Caki2 (cell line): ENCODE results near the gene MEI4. TPM values are rescaled to one million over a fixed set of nuclear protein-coding genes. Genes with fewer than 3 reads are reported as not detected.
"Not testable (repeated sequence)": the region's sequence is repeated elsewhere in the genome, so short reads cannot be mapped to it uniquely, and the experiment has no call there.

Source experiments
- DNase-seq: peaks from one replicate; pipeline ENCODE4 v3.0.0-alpha.2; 2015; ENCODE audit warnings: low read depth
- in situ Hi-C: cut with HindIII; loops from 2 replicates; pipeline ENCODE4 v1.10.0; 2016; ENCODE audit warnings: low sequenced_read_pairs, low pct_unique_long_range_greater_than_20kb, mixed read lengths
- total RNA-seq: library from RNA; depleted of rRNA; stranded (reverse); fragments of >200 nt; shearing (Covaris generic); gene quantifications from 2 replicates; pipeline ENCODE4 v1.2.3, GENCODE V29; 2014; ENCODE audit warnings: low replicate concordance

The MEI4 gene
- total RNA-seq, 1 experiment from 2014 or later: not detected

DNA sequence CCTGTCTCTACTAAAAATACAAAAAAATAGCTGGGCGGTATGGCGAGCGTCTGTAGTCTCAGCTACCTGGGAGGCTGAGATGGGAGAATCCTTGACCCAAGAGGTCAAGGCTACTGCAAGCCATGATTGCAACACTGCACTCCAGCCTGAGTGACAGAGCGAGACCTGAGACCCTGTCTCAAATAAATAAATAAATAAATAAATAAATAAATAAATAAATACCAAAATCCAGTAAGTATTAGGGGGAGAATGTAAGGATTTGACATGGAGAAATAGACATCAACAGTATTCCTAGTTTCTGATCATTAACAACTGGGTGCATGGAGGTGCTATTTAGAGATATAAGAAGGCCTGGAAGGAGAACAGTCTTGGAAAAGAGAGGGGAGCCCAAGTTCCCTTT is 125.7 kb downstream of the MEI4 start:
- no peak for DNase-seq
- in situ Hi-C loops: no loop called here

- in situ Hi-C loops: no loop called here
- no peak for DNase-seq
Measured at GRCh38 chr6:77786935-77787629, 134.2 kb downstream of the MEI4 start.

- DNase-seq: no peak
- in situ Hi-C loops: no loop called here
Measured at GRCh38 chr6:77796824-77797809, 144.3 kb downstream of the MEI4 start.

DNA sequence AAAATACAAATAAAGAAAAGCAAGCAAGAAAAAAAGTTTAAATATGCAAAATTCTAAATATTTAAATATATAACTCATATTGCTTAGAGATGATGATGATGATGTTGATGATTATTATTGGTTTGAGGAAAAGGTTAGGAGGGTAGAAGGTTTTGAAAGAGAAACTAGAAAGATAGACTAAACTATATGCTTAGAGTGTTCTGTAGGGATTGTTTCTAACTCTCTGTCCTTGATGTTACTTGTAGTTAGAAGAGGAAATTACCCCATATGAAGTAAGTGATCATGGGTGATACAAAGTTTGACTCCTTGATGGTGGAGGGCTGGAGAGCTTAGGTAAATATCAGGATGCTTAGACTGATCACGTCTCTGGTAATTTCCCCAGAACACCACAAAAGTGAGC is 159.5 kb downstream of the MEI4 start:
- in situ Hi-C loops: no loop called here
- DNase-seq: no peak

GRCh38 chr6:77813090-77813489 is 160.3 kb downstream of the MEI4 start:
- no peak for DNase-seq
- in situ Hi-C loops: no loop called here

GRCh38 chr6:77814119-77814518 is 161.3 kb downstream of the MEI4 start:
- no peak for DNase-seq
- in situ Hi-C loops: no loop called here

DNA sequence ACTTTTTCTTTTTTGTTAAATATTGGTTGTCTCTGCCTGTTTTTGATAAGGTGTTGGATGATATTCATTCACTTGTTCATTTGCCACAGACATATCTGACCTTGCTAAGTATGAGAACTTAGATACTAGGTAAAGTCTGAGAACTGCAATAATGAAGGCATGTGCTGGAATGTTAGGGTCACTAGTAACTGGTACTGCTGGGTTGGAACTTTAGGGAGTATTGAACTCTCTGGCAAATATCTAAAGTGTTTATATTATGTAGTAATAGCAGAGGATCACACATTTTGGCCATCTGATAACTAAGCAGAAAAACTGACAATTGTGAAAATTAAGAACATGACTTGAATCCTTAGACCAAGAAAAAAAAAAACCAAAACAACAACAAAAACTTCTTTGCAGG is 162.7 kb downstream of the MEI4 start:
- in situ Hi-C loops: no loop called here
- no peak for DNase-seq

DNA sequence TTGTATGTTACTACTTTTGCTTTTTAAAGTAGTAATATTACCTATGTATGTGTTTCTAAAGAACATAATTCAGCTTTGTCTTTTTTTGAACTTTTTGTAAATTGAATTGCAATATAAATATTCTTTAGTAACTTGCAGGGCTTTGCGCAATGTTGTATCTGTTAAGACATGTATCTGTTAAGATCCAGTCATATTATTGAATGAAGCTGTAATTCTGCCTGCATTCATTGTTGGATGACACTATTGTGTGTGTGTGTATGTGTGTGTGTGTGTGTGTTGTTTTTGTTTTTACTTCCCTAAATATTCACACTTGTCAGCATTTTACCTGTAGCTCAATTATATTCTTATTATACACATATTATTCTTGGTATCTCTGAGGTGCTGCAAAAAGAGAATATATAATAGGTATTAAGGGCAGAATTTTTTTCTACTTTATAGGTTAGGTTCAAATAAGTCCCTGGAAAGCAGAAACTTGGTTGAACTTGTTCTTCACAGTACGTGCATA is 164.0 kb downstream of the MEI4 start:
- in situ Hi-C loops: no loop called here
- no peak for DNase-seq

DNA sequence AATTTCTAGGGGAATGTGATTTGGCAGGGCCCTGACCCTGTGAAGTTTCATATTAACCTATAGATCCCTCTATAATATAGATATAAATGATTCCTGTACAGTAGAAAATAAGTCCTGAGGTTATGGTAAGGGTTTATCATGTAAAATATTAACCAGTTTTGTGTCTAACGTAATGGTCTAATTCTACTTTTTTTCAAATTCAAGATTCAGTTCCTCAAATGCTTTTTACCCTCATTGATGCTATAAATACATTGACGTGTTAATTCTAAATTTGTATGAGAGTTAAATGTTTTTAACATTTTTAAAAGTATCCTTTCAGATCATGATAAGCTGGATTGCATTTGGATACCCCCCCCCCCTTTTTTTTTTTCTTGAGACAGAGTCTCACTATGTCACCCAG is 169.4 kb downstream of the MEI4 start:
- no peak for DNase-seq
- in situ Hi-C loops: no loop called here

DNA sequence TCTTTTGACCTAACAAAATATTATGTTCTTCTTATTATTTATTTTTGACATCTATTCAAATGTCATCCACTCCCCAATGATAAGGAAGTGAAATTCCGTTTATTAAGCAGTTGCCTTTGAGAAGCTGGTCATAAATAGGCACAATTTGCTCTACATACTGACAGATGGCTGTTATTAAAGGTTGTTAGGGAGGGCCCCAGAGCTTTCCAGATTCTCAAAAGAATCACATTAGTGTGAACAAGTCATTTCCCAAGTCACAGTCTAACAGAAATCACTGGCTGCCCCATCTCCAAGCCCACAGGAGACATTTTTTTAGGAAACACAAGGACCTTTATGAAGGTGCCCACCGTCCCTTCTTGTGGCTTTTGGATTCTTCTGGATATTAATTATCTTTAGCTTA is 172.4 kb downstream of the MEI4 start:
- no peak for DNase-seq
- in situ Hi-C loops: no loop called here

- in situ Hi-C loops: no loop called here
- no peak for DNase-seq
Measured at GRCh38 chr6:77829736-77830135, 176.9 kb downstream of the MEI4 start.

- DNase-seq, in situ Hi-C loops: not testable (repeated sequence)
Measured at GRCh38 chr6:77833749-77834148, 180.9 kb downstream of the MEI4 start.

DNA sequence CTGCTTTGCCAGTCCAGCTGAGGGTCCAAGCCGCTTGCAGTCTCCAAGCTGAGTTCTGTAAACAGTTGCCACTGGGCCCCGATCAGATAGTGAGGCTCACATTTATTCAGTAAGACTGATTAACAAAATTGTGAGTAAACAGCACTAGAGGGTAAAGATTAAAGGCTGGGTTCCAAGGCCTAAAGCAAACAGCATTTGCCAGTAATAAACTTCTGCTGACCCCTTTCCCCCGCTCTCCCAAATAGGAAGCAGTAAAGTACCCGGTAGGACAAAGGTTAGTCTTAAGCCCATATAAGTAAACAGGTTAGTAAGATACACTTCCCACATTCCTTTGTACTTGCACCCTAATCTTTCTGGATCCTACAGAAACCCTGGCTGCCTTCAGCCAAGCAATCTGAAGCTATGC is 181.8 kb downstream of the MEI4 start:
- DNase-seq: no peak
- in situ Hi-C loops: no loop called here

DNA sequence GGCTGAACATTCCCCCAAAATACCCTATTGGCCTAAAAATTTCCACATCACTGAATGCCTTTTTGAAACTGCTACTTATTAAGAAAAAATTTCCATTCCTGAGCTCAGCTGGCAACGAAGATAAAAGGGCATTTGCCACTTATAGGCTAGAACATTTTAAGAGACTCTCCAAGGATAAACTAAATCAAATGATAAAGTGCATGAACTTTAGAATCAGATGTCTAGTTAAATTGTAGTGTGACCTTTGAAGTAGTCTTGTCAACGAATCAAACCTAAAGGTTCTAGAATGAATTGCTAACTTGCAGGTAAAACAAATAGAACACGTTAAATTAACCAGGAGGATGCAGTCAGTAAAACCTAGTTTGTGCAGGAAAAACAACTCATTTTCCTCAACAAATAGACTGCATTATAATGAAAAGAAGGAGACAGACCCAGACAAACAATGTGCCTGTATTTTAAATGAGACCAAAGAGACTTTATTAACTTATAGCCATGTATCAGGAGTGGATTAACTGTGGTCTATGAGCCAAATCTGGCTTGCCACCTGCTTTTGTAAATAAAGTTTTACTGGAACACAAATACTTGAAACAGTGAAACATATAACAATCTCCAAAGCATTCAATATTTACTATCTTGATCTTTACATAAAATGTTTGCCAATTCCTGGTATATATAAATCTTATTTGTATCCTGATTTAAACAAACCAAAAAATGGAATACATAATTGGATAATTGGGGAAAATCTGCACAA is 184.4 kb downstream of the MEI4 start:
- DNase-seq: no peak
- in situ Hi-C loops: no loop called here

- no peak for DNase-seq
- in situ Hi-C loops: no loop called here
Measured at GRCh38 chr6:77839292-77839691, 186.5 kb downstream of the MEI4 start.

- DNase-seq: no peak
- in situ Hi-C loops: no loop called here
Measured at GRCh38 chr6:77844822-77845221, 192.0 kb downstream of the MEI4 start.

DNA sequence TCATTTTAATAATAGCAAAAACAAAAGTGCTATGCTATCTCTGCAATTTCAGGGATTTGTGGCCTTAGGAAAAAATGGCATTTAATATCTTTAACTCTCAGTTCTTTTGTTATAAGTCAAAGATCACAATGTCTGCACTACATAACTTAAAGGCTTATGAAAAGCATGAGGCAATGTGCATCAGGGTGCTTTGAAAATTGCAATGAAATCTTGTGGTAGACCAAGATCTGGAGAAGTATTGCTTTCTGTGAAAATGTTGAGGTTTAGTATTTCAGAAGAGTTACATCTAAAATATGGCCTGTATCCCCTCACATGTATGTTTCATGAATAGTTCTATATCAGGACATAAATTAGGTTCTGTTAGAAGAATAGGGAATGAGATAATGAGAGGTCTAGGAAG is 200.6 kb downstream of the MEI4 start:
- in situ Hi-C loops: no loop called here

GRCh38 chr6:77856391-77856790 is 203.6 kb downstream of the MEI4 start:
- DNase-seq: no peak
- in situ Hi-C loops: no loop called here

More for the DNA sequence above, 200.6 kb downstream of the MEI4 start:
- no peak for DNase-seq

DNA sequence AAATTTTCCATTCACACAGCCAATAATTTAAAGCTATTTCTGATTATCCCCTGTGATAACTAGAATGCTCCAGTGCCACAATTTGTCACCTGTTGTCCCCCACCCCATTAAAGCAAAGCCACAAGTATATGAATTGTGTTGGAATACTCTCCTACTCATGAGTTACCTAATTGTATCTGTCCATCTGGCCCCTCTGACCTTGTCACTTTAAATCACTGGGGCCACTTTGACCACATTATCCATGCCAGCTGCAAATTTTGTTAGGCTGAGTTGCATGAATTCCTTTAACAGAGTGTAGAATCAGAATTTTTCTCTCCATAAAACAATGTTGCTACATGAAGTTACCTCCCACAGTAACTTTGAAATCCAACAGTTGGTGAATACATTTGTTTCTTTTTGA is 204.6 kb downstream of the MEI4 start:
- DNase-seq: no peak
- in situ Hi-C loops: no loop called here
